MV-4-11 (cell line): ENCODE measurements around the gene PIP4K2A.

Source experiments
- DNase-seq: peaks from one replicate; lab custom pipeline; 2025; lab: John Stamatoyannopoulos, UW

Gene PIP4K2A

DNA sequence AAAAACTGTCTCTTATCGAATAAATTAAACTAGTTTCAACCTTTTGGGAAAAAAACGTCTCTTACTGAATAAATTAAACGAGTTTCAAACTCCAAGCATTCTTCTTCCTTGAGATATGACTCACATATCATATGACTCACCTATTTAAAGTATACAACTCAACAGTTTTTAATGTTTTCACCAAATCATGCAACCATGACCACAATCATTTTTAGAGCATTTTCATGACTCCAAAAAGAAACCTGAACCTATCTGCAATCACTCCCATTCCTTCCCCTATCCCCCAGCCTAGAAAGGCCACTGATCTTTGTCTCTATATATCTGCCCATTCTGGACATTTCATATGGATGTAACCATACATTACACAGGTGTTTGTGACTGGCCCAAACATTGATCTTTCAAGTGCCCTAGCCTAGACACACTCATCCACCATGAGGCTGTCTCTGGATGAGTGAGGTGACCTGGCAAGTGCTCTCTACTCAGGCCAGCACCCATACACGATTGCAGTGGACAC, 115.3 kb downstream of the PIP4K2A start:
- no peak for DNase-seq

DNA sequence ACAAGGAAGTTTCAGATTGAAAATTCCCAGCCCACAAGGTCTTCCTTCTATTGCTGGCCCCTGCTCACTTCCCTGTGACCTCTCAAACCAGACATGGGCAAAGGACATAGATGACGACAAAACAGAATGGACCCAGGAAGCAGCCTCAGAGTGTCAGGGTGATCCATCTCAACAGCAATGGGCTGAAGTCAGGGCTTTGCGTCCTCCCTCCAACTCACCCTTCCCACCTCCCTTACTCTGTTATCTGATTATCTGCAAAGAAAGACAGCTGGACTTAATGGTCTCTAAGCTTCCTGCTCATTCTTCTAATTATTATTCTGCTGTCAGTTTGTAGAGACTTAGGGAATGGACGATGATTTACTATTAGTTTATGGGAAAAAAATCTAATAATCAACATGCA, 115.9 kb downstream of the PIP4K2A start:
- no peak for DNase-seq

DNA sequence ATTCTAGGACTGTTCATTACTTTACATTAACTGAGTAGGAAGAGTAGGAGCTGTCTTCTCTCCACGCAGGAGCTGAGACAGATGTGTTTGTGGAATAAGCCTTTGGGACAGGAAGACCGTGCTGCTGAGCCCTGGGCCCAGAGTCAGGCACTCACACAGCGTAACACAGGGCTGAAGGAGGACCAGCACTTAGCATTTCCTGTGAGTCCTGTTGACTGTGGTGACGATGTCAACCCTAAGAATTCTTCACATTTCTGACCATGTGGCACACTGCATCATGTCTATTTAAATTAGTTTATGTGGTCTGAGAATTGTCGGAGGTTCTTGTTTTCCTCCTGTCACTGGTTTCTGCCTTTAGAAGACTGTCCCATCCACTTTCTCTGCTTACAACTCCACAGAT, 117.2 kb downstream of the PIP4K2A start:
- DNase-seq = no peak

DNA sequence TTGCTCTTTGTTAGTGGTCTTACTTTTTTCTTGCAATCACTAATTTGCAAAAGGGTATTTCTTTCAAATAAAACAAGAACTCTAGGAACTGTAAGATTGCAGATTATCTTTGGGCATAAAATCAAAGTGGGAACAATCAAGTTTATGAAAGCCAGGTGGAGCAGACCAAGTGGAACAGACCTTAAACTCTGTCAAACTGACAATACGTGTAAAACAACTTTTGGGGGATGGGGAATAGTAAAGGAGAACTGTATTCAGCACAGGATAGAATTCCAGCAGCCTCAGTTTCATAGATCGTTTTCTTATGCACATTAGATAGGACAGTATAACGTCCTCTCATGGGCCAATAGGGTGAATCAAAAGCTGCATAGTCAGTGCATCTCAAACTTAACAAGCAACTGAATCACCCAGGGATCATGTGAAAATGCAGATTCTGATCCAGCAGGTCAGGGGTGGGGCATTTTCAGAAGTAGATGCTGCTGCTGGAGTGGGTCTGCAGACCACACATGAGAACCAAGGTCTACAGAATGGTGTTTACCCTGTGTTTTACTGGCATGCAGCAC, 120.7 kb downstream of the PIP4K2A start:
- no peak for DNase-seq

DNA sequence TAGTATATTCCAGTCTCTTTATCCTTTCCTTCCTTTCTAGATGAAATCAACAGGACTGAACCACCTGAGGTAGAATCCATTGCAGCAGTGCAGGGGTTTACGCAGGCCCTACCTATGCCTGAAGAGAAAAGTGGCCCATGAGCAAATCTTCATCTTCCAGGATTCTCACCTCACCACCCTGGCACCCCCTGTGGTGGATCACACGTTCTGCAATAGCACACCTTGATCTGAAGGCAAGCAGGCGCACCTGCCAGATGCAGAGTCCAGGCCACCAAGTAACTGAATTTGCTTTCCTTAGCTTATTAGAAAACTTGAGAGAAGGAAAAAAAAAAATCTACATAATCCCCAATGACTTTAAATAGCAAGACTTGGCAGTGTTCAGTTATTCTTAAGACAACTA, 121.4 kb downstream of the PIP4K2A start:
- DNase-seq = no peak

DNA sequence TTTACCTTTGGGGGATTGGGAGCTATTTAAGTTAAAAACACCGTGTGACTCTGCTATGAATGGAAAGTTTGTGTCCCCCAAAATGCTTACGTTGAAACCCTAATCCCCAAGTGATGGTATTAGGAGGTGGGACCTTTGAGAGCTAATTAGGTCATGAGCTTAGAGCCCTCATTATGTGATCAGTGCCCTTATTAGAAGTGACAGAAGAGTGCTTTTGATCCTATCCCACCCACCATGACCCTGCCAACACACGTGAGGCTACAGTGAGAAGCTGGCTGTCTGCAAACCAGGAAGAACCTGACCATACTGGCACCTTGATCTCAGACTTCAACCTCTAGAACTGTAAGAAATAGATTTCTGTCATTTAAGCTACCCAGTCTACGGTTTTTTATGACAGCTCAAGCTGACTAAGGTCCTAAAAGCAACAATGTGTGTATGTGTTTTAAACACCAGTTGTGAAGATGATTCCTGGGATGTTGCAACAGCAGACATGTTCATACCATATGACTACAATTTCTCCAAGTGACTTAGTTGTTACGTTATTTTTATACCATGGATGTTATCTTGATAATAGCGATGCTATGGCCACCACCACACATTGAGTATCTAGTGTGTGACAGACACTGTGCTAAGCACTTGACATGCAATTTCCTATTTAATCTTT, 124.4 kb downstream of the PIP4K2A start:
- DNase-seq = no peak

DNA sequence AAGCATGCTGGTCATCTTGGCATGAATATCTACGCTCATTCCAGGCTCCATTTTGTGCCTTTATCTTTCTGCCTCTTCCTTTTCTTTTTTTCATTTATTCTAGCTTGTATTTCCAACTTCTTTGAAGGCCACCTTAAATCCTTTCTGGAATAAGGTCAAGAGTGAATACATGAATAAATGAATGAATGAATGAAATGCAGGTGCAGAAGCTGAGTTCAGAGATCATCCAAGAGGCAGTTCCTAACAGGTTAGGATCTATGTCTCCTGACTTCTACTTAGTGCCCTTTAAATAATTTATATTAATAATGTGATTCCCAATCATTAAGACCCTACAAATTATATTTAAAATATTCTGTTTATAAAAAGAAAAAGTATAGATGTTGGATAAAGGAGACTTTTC, 125.9 kb downstream of the PIP4K2A start:
- no peak for DNase-seq

DNA sequence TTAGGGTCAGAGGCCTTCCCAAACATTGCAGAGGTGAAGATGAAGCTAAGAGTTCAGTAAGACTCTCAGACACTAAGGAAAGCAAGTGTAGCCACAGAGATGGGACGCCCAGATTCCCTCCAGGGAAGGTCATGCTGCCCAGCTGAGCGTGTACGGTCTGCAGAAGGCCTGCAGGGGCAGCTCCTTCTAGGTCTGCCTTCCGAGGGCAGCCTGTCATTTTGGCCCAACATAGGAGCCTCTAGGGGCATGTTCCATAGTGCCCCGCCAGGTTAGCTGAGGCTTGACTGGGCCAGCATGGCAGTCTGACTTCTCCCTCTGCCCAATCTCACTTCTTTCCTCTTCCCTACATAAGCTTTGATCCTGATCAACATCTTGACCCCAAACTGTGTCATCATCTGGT, 130.7 kb downstream of the PIP4K2A start:
- no peak for DNase-seq

DNA sequence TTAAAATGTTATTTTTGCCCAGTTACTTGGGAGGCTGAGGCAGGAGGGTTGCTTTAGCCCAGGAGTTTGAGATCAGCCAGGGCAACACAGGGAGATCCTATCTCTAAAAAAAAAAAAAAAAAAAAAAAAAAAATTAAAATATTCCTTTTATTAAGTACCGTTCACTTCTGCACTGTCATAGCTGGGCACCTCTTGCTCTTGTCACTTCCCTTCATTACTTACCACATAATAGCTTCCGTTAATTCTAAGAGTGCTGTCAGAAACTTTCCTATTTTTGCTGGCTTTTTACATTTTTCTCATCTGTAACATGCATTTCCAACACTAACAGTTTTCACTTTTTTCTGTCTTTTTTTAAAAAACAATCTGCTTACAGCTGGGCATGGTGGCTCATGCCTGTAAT, 132.9 kb downstream of the PIP4K2A start:
- no peak for DNase-seq

DNA sequence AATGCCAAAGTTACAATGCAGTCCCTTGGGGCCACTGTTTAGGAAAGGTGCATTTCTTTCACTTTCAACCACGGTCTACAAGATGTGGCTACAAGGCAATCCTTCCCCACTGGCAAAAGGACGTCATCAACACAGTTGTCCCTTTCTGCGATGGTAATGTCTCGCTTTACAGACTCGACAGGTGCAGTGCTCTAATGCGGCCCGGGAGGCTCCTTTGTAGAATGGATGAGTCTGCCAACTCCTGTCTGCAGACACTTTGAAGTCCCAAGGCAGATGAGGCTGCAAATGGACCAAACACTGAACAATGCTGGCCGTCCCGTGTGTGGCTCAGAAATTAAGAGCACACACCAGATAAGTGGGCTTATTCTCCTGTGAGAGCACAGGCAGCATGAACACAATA, 133.7 kb downstream of the PIP4K2A start:
- DNase-seq = no peak

DNA sequence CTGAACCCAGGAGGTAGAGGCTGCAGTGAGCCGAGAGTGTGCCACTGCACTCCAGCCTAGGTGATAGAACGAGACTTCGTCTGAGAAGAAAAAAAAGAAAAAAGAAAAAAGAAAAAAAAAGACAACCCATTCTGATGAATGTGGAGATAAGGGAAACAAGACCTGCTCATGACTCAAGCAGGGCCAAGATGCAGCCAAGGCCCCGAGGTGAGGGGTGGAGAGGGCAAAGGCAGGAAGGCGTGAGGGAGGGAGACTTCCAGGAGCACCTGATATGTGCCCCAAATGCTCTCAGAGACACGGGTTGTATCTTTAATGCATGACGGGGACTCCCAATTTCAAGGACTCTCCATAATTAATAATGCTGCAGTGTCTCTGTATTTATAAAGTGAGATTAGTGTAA, 134.6 kb downstream of the PIP4K2A start:
- DNase-seq = no peak

DNA sequence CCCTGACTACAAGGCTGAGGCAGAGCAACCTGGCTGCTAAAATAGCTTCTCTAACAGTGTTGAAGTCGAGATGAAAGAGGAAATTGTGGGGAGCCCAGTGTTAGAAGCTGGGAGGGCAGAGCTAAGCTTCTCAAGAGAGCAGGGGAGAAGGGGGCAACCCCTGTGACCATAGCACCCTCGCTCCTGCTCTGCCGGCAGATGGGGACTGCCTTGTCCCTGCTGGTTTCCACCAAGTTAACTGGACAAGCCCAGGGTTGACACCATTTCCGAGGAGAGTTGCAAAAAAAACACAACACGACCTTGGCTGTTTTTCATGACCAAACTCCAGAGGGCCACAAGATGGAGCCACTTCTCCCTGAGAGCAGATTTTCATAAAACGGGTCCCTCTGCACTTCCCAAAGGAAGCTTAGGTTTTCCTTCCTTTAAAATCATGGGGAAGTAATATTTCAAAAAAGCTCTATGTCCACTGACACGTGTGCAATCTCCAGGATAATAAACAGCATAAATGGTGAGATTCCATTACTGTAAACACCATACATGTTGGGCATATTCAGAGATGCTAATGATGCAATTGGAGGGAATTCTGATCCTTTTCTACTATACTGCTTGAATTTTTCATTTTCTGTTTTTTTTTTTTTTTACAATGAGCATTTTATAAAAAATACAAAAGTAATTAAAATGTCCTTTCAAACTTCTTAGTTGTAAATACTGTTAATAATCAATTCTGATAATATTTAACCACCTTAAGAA, 140.4 kb downstream of the PIP4K2A start:
- DNase-seq = peak; percentile 51

DNA sequence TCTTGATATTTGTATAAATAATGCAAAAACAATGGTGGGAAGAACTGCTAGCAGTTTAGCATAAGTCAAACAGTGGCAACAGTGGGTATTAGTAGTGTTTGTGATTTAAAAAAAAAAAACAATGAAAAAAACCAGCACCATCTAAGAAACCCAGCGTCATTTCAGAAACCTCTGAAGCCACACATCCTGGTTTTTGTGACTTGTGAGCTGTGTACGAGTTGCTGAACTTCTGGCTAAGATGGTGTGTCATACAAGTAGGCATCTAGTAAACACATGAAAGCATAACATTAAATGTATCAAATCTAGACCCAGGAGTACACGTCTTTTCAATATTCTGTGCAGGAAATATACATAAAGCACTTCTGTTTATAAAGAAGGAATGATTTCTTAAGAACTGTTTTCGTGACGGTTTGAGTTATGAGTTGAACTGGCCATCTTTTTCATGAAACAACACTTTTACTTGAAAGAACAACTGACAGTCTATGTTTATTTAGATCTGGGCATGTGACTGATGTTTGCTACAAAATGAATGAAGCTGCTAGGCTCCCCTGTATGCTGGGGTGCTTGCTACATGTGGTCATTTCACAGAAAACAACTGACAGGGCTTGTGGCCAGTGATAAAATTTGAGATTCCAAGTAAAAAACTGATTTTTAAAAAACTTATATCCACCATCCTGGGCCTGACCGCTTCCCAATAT, 143.5 kb downstream of the PIP4K2A start:
- DNase-seq = no peak

DNA sequence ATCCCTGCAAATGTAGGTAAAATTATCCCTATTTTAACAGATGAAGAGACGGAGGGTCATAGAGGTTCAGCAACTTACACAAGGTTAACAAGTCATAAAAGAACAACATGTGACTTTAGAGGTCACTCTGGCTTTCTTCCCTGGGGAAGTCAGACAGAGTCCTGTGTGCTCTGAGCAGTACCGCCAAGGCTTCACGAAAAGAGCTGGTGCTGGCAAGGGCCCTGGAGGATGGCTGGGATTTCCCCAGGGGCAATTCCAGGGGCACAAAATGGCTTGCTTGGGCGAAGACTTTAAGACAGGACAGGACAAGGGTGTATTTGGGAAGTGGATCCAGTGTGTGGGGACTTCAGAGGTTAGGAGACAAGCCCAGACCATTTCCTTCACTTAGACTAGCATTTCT, 144.1 kb downstream of the PIP4K2A start:
- no peak for DNase-seq

DNA sequence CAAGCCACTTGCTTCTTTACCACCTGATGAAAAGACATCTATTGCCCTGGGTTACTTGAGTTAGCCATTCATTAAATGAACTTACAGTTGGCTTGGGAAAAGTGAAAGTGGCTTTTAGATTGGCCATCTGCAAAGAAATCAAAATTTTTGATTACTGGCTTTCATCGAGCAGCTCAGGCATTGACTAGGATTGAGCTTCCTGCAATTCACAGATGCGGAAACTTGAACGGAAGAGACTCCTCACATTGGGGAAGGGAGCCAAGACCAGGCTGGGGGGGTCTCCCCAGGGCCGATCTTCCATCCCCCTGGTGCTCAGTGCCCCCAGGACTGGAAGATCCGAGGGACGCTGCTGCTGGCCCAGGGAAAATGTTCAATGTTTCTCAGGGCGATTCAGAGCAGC, 145.4 kb downstream of the PIP4K2A start:
- no peak for DNase-seq

DNA sequence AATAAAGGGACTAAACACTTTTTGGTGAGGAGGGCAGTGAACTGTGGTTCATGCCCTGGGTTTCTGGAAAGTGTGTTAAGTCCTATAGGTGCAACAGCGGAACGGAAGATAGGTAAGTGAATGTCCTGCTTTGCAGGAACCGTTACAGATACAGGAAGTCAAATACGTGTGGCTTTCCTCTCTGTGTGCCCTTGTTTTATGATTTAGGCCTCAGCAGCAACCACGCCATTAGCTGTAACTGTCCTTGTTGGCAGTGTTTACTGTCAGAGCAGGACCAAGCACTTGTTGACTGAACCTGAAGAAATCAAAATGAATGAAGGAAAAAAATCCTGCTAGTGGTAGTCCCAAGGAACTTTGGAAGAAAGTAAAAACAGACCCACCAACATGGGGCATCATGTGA, 150.3 kb downstream of the PIP4K2A start:
- DNase-seq = peak; percentile 33

DNA sequence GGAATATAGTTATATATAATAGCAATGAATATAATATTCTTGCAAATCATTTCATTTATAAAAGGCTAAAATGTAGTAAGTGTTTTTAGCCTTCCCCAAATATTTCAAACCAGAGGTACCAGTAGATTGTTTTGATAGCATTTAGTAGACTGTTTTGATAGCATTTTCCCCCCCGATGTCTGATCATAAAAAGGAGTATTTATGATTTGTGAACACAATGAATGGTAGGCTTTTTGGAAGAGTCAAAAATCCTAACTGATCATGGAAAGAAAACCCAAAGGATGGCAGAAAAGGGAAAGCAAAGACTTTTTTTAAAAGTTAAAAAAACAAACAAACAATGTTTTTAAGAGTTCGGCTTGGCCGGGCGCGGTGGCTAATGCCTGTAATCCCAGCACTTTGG, 152.5 kb downstream of the PIP4K2A start:
- DNase-seq = no peak

DNA sequence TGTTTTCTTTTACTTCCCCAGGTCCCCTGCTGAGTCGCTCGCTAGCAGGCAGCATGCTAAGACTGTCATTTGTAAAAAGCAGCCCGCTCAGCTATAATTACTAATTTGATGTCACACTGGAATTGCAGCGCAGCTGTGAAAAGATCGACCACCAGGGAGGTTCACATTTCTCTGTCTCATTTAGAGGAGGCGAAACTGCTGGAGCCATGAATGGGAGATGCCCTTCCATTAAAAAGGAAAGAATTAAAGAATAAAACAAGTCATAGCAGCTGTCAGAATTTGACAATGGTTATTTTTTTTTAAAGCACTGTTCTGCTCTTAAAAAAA, 153.5 kb downstream of the PIP4K2A start:
- peak; percentile 3 for DNase-seq

DNA sequence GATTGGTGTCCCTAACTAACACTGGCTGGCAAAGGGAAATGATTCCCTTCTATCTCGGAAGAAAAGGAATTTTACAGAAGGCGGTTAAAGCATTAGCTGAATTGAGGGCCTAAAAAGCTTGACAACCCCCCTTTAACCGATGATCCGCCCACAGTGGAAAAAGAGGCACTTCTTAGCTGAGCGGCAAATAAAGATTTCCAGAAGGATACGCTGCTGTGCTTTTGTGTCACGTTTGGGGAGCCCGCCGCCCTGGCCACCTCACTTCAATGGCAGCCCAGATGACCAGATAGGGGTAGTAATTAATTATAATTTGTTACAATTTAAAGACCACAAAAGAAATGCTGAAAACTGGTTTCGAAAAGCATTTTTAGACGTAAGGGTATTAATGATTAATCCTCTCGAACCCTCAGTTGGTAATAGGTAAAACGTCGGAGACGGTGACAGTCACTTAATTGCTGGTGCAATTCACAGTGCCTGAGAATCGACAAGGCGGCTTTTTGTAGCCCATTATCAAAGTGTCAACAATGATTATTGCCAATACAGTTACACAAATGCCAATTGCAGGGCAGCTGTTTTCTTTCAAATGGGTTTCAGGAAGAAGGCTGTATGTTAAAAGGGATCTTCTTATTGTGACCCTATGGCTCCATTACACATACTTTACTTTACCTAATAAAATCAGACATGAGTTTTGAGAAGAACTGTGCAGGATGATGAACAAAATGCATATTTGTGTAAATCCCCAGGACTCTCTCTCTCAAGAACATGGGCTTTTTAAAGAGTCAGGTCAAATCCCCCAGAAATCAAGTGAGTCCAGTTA, 154.1 kb downstream of the PIP4K2A start:
- DNase-seq = no peak

DNA sequence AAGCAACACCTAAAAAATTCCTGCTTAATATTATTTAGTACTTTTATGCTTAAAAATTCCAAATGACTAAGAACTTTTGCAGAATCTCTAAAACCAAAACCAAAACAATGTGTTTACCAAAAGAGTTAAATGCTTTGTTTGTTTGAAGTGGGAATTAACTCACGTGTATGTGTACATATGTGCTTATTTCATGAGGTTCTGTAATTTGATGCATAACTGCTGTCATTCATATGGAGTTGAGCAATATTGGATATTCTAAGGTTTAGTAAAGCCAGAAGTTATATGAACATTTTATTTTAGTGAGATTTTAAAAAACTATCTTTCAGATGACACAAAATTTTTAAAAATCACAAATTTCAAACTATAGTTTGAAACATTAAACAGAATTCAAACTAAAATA, 157.1 kb downstream of the PIP4K2A start:
- no peak for DNase-seq

DNA sequence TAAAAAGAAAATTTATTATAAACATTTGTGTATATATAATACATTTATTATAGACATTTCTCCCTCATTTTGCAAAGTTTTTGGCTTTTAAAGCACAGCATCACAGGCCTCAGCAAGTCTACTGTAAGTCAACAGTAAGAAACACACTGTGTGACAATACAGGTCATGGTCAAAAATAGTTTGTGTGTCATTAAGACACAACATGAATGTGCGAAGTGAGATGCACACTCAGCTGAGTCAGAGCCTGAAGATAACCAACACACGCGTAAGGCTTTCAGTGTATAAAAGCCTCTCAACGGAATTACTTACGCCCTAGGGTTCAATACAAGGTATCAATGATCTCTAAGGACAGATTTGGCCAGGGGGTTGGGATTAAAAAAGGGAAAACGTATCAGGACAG, 157.6 kb downstream of the PIP4K2A start:
- no peak for DNase-seq
